ENCODE results near the gene KLK7.
A peak's percentile ranks its signal among the peaks of the same experiment; 100 is the strongest.

The KLK7 gene

GRCh38 chr19:50983625-50984292 is at the start of gene KLK7:
Gene KLK7 (minus strand): TSS chr19:50983917. CDS start chr19:50982399, 1,518 bp downstream.
- H3K4me1 ChIP-seq (ENCODE audit: control insufficient read depth, insufficient read depth, low read length) = peaks cover 4% of the 10 kb centered on the region
- H3K4me3 ChIP-seq (ENCODE audit: low read depth, low read length) = peak within 1 kb of the TSS; percentile 45
- H3K36me3 ChIP-seq (ENCODE audit: control insufficient read depth, insufficient read depth, low read length) = no peaks in the 10 kb centered on the region
- no peak within 1 kb of the TSS for H3K9ac ChIP-seq (ENCODE audit: low read depth, low read length)
- no peaks in the 10 kb centered on the region for H3K9me3 ChIP-seq (ENCODE audit: control insufficient read depth, insufficient read depth, low read length)
- peaks cover 31% of the 10 kb centered on the region for H3K27me3 ChIP-seq (ENCODE audit: control insufficient read depth, insufficient read depth, low read length)

- Histone ChIP-seq H3K4me3 (ENCODE audit: low read depth, low read length) (no peak overlapping the region), H3K9me3 (ENCODE audit: control insufficient read depth, insufficient read depth, low read length) (no peaks in the 10 kb centered on the region), H3K9ac (ENCODE audit: low read depth, low read length) (no peak overlapping the region), H3K27me3 (ENCODE audit: control insufficient read depth, insufficient read depth, low read length) (no peaks in the 10 kb centered on the region), H3K36me3 (ENCODE audit: control insufficient read depth, insufficient read depth, low read length) (no peaks in the 10 kb centered on the region), H3K4me1 (ENCODE audit: control insufficient read depth, insufficient read depth, low read length) (no peaks in the 10 kb centered on the region)
Measured at GRCh38 chr19:51031880-51032225, 48.1 kb upstream of the KLK7 start.

GRCh38 chr19:51031220-51031879 is 47.6 kb upstream of the KLK7 start:
- no peaks in the 10 kb centered on the region for H3K9me3 ChIP-seq (ENCODE audit: control insufficient read depth, insufficient read depth, low read length)
- no peak overlapping the region for H3K4me3 ChIP-seq (ENCODE audit: low read depth, low read length)
- H3K36me3 ChIP-seq (ENCODE audit: control insufficient read depth, insufficient read depth, low read length) = no peaks in the 10 kb centered on the region
- H3K9ac ChIP-seq (ENCODE audit: low read depth, low read length) = no peak overlapping the region
- H3K27me3 ChIP-seq (ENCODE audit: control insufficient read depth, insufficient read depth, low read length) = no peaks in the 10 kb centered on the region
- H3K4me1 ChIP-seq (ENCODE audit: control insufficient read depth, insufficient read depth, low read length) = peaks cover 3% of the 10 kb centered on the region

- Histone ChIP-seq H3K27me3 (ENCODE audit: control insufficient read depth, insufficient read depth, low read length) (no peaks in the 10 kb centered on the region), H3K36me3 (ENCODE audit: control insufficient read depth, insufficient read depth, low read length) (no peaks in the 10 kb centered on the region), H3K9ac (ENCODE audit: low read depth, low read length) (no peak overlapping the region), H3K4me1 (ENCODE audit: control insufficient read depth, insufficient read depth, low read length) (peaks cover 3% of the 10 kb centered on the region), H3K4me3 (ENCODE audit: low read depth, low read length) (no peak overlapping the region), H3K9me3 (ENCODE audit: control insufficient read depth, insufficient read depth, low read length) (no peaks in the 10 kb centered on the region)
Measured at GRCh38 chr19:51030631-51031030, 46.9 kb upstream of the KLK7 start.

GRCh38 chr19:51029718-51030117 is 46.0 kb upstream of the KLK7 start:
- Histone ChIP-seq H3K27me3 (ENCODE audit: control insufficient read depth, insufficient read depth, low read length) (no peaks in the 10 kb centered on the region), H3K4me1 (ENCODE audit: control insufficient read depth, insufficient read depth, low read length) (peaks cover 5% of the 10 kb centered on the region), H3K36me3 (ENCODE audit: control insufficient read depth, insufficient read depth, low read length) (no peaks in the 10 kb centered on the region), H3K9ac (ENCODE audit: low read depth, low read length) (no peak overlapping the region), H3K9me3 (ENCODE audit: control insufficient read depth, insufficient read depth, low read length) (no peaks in the 10 kb centered on the region), H3K4me3 (ENCODE audit: low read depth, low read length) (no peak overlapping the region)

- Histone ChIP-seq H3K4me1 (ENCODE audit: control insufficient read depth, insufficient read depth, low read length) (peaks cover 6% of the 10 kb centered on the region), H3K9ac (ENCODE audit: low read depth, low read length) (no peak overlapping the region), H3K9me3 (ENCODE audit: control insufficient read depth, insufficient read depth, low read length) (no peaks in the 10 kb centered on the region), H3K27me3 (ENCODE audit: control insufficient read depth, insufficient read depth, low read length) (no peaks in the 10 kb centered on the region), H3K4me3 (ENCODE audit: low read depth, low read length) (no peak overlapping the region), H3K36me3 (ENCODE audit: control insufficient read depth, insufficient read depth, low read length) (no peaks in the 10 kb centered on the region)
Measured at GRCh38 chr19:51027873-51028272, 44.2 kb upstream of the KLK7 start.

- Histone ChIP-seq H3K27me3 (ENCODE audit: control insufficient read depth, insufficient read depth, low read length) (no peaks in the 10 kb centered on the region), H3K4me3 (ENCODE audit: low read depth, low read length) (no peak overlapping the region), H3K9me3 (ENCODE audit: control insufficient read depth, insufficient read depth, low read length) (no peaks in the 10 kb centered on the region), H3K4me1 (ENCODE audit: control insufficient read depth, insufficient read depth, low read length) (peaks cover 6% of the 10 kb centered on the region), H3K36me3 (ENCODE audit: control insufficient read depth, insufficient read depth, low read length) (no peaks in the 10 kb centered on the region), H3K9ac (ENCODE audit: low read depth, low read length) (no peak overlapping the region)
Measured at GRCh38 chr19:51027126-51027806, 43.5 kb upstream of the KLK7 start.

- no peak within 1 kb of the TSS for H3K4me3 ChIP-seq (ENCODE audit: low read depth, low read length)
- no peaks in the 10 kb centered on the region for H3K9me3 ChIP-seq (ENCODE audit: control insufficient read depth, insufficient read depth, low read length)
- no peak within 1 kb of the TSS for H3K9ac ChIP-seq (ENCODE audit: low read depth, low read length)
- peaks cover 6% of the 10 kb centered on the region for H3K4me1 ChIP-seq (ENCODE audit: control insufficient read depth, insufficient read depth, low read length)
- H3K36me3 ChIP-seq (ENCODE audit: control insufficient read depth, insufficient read depth, low read length) = no peaks in the 10 kb centered on the region
- no peaks in the 10 kb centered on the region for H3K27me3 ChIP-seq (ENCODE audit: control insufficient read depth, insufficient read depth, low read length)
Measured at GRCh38 chr19:51026554-51026831, 42.8 kb upstream of the KLK7 start, which contains the start of gene KLK11. Gene KLK11 (minus strand): TSS chr19:51026616. CDS start chr19:51025631, 985 bp downstream.

- Histone ChIP-seq H3K4me1 (ENCODE audit: control insufficient read depth, insufficient read depth, low read length) (peaks cover 6% of the 10 kb centered on the region), H3K36me3 (ENCODE audit: control insufficient read depth, insufficient read depth, low read length) (no peaks in the 10 kb centered on the region), H3K9me3 (ENCODE audit: control insufficient read depth, insufficient read depth, low read length) (no peaks in the 10 kb centered on the region), H3K9ac (ENCODE audit: low read depth, low read length) (no peak overlapping the region), H3K27me3 (ENCODE audit: control insufficient read depth, insufficient read depth, low read length) (no peaks in the 10 kb centered on the region), H3K4me3 (ENCODE audit: low read depth, low read length) (no peak overlapping the region)
Measured at GRCh38 chr19:51025809-51026553, 42.3 kb upstream of the KLK7 start.

GRCh38 chr19:51025401-51025800 is 41.7 kb upstream of the KLK7 start:
- Histone ChIP-seq H3K9ac (ENCODE audit: low read depth, low read length) (no peak overlapping the region), H3K9me3 (ENCODE audit: control insufficient read depth, insufficient read depth, low read length) (no peaks in the 10 kb centered on the region), H3K27me3 (ENCODE audit: control insufficient read depth, insufficient read depth, low read length) (no peaks in the 10 kb centered on the region), H3K4me1 (ENCODE audit: control insufficient read depth, insufficient read depth, low read length) (peaks cover 6% of the 10 kb centered on the region), H3K36me3 (ENCODE audit: control insufficient read depth, insufficient read depth, low read length) (no peaks in the 10 kb centered on the region), H3K4me3 (ENCODE audit: low read depth, low read length) (no peak overlapping the region)

- peaks cover 4% of the 10 kb centered on the region for H3K27me3 ChIP-seq (ENCODE audit: control insufficient read depth, insufficient read depth, low read length)
- no peak overlapping the region for H3K4me3 ChIP-seq (ENCODE audit: low read depth, low read length)
- H3K4me1 ChIP-seq (ENCODE audit: control insufficient read depth, insufficient read depth, low read length) = peaks cover 6% of the 10 kb centered on the region
- no peaks in the 10 kb centered on the region for H3K36me3 ChIP-seq (ENCODE audit: control insufficient read depth, insufficient read depth, low read length)
- H3K9ac ChIP-seq (ENCODE audit: low read depth, low read length) = no peak overlapping the region
- H3K9me3 ChIP-seq (ENCODE audit: control insufficient read depth, insufficient read depth, low read length) = no peaks in the 10 kb centered on the region
Measured at GRCh38 chr19:51024924-51025323, 41.2 kb upstream of the KLK7 start.
